NCI-H1105 (cell line): Measurements from ENCODE around the gene GAPDHS.

Experiments used
- DNase-seq: peaks from one replicate; lab custom pipeline; 2025; lab: John Stamatoyannopoulos, UW

GAPDHS gene

DNA sequence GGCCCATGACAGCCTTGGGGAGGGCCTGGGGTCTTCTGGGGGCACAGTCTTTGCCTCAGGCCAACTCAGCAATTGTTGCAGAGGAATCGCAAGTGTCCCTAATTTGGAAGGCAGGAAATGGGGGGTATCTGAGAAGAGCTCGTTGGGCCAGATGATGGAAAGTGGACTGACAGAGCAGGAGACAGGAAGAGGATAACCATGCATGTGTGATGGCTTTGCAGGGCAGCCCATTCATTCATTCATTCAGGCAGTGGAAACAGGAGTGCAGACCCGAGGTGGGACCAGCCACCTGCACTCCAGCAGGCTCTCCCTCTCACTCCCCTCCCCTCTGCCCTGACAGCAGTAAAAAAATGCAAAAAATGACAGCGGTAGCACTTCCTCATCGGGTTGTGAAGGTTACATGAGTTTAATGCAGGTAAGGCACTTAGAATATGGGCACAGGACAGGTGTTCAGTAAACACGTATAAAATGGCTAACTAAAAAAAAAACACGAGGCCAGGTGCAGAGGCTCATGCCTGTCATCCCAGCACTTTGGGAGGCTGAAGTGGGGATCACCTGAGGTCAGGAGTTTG, 7.2 kb downstream of the GAPDHS start:
- DNase-seq: no peak

DNA sequence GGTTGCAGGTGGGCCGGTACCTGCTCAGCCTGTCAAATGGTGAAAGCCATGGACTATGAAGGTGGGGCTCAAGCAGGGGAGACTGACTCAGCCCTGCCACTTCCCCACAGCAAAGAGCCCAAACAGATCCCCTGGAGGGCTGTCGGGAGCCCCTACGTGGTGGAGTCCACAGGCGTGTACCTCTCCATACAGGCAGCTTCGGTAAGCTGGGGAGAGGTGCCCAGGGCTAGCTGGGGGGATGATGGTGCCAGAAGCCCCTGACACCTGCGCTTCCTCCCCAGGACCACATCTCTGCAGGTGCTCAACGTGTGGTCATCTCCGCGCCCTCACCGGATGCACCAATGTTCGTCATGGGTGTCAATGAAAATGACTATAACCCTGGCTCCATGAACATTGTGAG, 9.0 kb downstream of the GAPDHS start:
- DNase-seq: no peak

DNA sequence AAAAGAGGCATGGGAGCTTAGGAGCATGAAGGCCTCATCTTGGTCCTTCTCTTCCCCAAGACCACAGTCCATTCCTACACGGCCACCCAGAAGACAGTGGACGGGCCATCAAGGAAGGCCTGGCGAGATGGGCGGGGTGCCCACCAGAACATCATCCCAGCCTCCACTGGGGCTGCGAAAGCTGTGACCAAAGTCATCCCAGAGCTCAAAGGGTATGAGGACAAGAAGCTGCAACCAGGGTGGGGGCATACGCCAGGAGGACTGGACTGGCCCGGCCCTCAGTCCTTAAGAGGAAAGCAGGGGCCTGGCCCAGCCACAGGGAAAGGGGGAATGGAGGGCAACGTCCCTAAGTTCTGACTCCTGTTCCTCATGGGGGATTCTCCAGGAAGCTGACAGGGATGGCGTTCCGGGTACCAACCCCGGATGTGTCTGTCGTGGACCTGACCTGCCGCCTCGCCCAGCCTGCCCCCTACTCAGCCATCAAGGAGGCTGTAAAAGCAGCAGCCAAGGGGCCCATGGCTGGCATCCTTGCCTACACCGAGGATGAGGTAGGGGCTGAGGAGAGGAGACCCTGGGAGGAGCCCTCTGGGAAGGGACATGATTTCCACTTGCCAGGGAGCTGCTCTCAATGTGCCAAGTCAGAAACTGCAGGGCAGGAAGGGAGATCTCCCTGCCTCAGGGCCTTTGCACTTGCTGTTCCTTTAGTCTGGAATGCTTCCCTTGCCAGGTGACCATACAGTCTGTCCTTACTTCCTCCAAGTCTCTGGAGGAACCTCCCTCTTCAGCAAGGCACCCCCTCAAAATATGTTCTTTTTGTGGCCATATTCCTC, 10.2 kb downstream of the GAPDHS start:
- DNase-seq: no peak

- no peak for DNase-seq
Observed at GRCh38 chr19:35544110-35544802, 11.0 kb downstream of the GAPDHS start.

GRCh38 chr19:35545001-35545854, 12.0 kb downstream of the GAPDHS start, which contains the start of gene TMEM147:
TMEM147 (plus strand) TSS chr19:35545626; CDS start chr19:35545740, 114 bp downstream.
- DNase-seq: peak; percentile 75

DNA sequence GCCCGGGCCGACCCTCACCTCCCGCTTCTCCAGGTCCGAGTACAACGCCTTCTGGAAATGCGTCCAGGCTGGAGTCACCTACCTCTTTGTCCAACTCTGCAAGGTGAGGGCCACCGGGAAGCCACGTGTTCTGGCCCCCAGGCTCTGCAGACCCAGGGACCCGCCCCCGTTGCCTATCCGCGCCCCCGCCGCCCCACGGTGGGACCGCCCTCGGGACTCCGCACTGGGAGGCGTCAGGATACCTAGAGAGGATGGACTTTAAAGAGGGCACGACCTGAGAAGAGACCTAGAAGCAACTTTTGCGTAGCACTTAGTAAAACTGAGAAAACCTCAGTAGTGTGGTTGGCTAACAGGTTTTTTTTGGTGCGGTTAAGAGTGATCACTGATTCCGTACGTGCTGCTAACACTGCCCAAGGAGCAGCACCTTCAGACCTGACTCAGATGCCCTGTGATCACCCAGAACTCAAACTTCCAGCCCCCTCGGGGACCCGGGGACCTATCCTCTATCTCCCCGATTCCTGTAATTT, 12.7 kb downstream of the GAPDHS start:
- DNase-seq: peak; percentile 38

GRCh38 chr19:35546532-35546931, 13.3 kb downstream of the GAPDHS start:
- no peak for DNase-seq

DNA sequence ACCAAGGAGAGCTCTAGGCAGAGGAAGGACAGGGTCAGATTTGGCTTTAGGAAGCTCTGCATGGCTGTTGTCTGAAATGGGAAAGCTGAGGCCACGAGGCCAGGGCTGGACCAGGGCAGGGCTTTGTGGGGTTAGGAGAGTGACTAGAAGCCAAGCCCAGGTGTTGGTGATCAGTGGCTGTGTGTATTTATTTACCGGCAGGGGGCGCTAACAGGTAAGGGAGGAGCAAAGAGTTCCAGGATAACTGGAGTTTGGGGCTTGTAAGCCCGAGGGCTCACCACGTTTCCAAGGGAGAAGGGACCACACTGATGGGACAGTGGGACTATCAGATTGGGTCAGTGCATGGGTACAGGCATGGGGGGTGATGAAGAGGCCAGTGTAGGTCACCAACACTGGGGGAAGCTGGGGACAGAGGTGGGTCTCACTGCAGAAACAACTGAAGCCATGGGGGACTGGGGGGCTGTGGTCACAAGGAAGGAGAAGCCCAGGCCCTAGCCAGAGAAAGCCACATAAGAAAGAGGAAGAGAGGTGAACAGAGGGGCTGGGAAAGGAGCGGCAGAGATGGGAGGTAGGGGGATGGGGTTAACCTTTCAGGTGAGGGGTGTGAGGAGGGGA, 16.0 kb downstream of the GAPDHS start:
- peak; percentile 77 for DNase-seq

DNA sequence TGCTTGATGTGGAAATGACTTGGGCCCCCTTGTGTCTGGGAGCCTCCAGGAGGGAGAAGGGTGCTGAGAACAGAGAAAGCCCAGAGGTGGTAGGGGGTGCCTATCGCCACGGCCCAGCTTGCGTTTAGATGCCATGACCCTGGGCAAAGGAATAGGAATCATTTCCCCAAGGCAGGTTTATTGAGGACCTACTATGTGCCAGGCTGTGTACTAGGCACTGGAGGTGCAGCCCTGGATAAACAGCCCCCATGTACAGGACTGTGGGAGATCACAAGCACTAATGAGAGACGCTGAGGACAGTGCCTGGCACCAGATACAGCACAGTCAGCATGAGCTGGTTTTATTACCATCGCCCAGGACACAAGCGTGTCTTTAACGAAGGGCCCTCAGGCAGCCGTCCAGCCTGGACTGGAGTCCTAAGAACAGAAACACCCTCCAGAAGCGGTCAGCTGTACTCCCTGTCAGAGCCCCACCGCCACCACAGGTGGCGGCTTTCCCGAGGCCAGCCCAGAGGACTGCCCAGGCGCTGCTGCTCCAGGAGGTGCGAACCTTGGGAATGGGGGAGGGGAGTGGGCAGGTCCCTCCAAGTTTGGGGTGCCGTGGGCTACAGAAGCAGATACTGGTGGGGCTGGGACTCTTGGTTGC, 16.7 kb downstream of the GAPDHS start:
- no peak for DNase-seq

DNA sequence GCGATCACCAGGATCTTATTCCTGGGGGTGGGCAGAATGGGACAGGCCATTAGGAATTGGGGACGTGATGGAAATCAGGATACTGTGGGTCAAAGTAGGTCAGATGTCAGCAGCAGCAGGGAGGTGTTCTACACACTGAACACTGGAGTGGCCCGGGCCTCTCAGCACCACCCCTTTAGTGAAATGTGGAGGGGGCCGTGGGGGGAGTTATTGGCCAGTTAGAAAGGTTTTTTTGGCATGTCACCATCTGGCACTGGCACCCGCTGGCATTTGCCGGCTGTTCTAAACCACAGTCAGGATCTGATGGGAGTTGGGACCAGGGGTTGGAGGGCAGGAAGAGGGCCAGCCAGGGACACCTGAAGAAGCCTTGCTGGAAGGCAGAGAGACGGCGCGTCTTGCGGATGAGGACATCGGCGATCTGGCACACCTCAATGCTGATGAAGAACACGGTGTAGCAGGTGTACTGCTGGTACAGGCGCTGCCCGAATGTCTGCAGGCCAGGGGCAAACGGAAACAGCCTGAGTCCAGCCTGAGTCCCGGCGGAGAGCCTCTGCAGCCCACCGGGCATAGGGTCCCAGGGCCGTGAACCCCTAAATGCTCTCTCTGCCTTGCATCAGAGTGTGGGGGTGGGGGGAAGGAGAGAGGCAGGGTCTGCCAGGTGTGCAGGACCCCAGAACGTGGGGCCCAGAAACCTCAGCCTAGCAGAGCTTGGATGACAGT, 18.0 kb downstream of the GAPDHS start:
- no peak for DNase-seq

GRCh38 chr19:35552534-35553384, 19.5 kb downstream of the GAPDHS start:
- no peak for DNase-seq

DNA sequence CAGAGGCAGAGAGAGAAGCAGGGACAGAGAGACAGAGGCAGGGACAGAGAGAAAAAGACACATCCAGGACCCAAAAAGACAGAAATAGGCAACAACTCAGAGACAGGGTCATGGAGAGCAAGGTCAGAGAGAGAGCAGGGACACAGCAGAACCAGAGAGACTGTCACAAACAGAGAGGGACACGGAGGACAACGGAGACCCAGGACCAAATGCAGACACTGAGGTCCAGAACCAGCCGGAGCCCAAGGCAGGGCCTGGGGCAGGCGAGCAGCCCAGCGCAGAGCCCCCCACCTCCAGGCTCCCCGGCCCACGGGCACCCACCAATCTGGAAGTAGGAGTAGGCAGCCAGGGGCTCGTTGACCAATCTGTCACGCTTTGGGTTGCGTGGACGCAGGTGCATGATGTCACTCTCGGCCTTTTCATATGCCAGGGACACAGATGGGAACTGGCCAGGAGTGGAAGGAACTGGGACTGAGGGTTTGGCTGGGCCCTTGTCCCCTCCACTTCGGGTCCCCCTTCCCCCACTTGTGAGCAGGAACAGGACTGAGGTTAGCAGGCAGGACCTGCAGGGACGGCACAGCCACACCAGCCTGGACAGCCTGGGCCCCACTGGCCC, 20.2 kb downstream of the GAPDHS start:
- DNase-seq: no peak

DNA sequence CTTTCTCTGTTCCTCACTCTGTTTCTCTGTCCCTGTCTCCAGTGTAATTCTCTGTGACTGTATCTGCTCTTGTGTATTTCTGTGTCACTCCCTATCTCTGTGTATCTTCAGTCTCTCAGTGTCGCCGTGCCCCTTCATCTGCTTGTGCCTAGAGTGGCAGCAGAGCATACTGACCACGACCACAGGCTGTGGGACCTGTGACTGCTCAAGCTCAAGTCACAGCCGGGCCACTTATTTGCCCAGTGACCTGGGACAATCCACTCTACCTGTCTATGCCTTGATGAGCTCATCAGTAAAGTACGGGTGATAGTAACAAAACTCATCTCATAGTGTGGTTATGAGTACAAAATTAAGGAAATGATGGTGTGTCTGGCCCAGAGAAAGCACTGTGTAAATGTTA, 20.8 kb downstream of the GAPDHS start:
- DNase-seq: no peak

GRCh38 chr19:35555301-35556005, 22.2 kb downstream of the GAPDHS start:
- DNase-seq: no peak

DNA sequence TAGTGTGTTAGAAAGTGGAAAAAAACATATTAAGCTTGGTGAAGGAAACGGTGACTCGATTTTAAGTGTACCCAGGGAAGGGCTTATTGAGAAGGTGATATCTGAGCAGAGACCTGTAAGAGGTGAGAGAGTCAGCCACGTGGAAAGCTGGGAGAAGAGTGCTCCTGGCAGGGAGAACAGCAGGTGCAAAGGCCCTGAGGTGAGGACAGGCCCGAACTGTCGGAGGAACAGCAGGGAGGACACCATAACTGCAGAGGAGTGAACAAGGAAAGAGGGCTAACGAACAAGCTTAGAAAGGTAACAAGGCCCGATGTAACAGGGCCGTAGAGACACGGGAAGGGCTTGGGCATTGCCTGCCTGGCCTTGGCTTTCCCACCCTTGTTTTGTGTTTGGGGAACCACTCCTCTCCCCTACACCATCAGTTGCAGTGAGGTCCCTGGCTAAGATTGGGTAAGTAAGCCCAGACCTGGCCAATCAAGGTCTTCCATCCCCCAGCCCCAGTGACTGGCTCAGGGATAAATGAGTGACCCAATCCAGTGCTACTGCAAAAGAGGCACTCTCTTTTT, 22.9 kb downstream of the GAPDHS start:
- no peak for DNase-seq

- no peak for DNase-seq
Observed at GRCh38 chr19:35556846-35557538, 23.7 kb downstream of the GAPDHS start.
